H54 (cell line): Measurements from ENCODE around the gene TAAR5.
"Not testable (repeated sequence)": the region's sequence is repeated elsewhere in the genome, so short reads cannot be mapped to it uniquely, and the experiment has no call there.

ENCODE experiments used
- DNase-seq: peaks from one replicate; pipeline ENCODE4 v3.0.0; 2011; ENCODE audit warnings: low spot score, mixed read lengths; ENCODE audit not compliant: insufficient read length
- FAIRE-seq: peaks from 3 replicates; lab custom pipeline; 2011; peaks lifted over from hg19 to GRCh38; lab: Jason Lieb, UNC
- POLR2A ChIP-seq: IDR thresholded peaks from 2 replicates; pipeline ENCODE4 v1.6.1; 2011; ENCODE audit warnings: low read depth, mild to moderate bottlenecking, low read length

TAAR5 gene

DNA sequence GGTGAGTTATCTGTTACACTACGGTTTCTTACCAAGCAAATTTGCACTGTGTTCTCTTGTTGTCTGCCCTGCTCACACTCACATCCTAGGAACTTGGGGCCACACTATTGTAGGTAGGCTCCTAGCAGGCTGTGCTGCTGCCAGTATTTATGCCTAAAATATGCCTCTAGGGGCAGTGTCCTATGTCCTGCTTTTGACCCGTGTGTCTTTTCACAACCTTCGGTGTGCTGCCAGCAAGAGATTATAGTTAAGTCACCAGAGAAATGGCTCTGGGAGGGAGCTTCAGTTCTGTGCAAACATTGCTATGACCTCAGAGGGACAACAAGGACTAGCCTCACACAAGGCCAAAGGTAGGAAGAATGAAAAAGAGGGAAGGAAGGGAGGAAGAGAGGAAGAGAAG is 8.9 kb upstream of the TAAR5 start:
- no peak for TF ChIP-seq POLR2A
- FAIRE-seq = no peak
- no peak for DNase-seq

- no peak for TF ChIP-seq POLR2A
- no peak for DNase-seq
- FAIRE-seq = no peak
Measured at GRCh38 chr6:132596201-132596600, 6.7 kb upstream of the TAAR5 start.

DNA sequence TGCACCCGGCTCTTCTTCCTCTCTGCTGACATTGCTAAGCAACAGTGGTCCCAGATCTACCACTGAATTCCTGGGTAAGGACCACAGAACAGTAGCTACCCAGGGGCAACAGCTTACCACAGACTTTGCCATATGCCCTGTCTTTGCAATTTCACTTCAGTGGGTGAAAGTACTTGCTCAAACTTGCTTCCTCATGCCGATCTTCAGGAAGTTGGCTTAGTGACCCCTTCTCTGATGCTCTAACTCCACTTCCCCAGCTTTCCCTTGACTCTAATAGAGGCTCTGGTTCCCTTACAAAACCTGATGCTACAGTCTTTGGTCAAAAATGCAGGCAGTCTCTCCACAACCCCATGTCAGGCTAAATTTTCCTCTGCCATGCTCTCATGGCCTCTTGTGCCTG is 3.3 kb upstream of the TAAR5 start:
- DNase-seq (no peak), FAIRE-seq (no peak)
- TF ChIP-seq POLR2A = no peak

DNA sequence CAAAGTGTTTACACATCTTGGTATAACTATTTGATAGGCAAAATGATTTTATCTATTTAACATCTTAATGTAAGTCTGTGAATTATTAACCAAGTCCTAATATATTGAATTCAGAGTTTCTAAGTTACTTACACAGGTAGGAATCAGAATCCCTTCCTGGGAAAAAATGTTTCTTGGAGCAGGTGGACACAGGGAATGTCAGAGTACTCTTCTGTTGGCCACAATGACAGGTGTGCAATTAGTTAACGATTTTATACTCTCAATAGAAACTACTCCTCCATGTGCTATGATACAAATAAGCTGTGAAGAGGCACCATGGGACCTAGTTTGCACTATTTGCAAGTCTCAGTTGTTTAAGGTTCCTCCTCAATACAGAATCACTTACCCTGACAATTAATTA is 821 bp upstream of the TAAR5 start:
- FAIRE-seq (no peak), DNase-seq (no peak)
- no peak for TF ChIP-seq POLR2A

- DNase-seq = no peak
- no peak for FAIRE-seq
- TF ChIP-seq POLR2A = no peak
Measured at GRCh38 chr6:132587424-132587823, 2.1 kb downstream of the TAAR5 start.

GRCh38 chr6:132584698-132585097 is 4.8 kb downstream of the TAAR5 start:
- FAIRE-seq (no peak), DNase-seq (no peak)
- no peak for TF ChIP-seq POLR2A

DNA sequence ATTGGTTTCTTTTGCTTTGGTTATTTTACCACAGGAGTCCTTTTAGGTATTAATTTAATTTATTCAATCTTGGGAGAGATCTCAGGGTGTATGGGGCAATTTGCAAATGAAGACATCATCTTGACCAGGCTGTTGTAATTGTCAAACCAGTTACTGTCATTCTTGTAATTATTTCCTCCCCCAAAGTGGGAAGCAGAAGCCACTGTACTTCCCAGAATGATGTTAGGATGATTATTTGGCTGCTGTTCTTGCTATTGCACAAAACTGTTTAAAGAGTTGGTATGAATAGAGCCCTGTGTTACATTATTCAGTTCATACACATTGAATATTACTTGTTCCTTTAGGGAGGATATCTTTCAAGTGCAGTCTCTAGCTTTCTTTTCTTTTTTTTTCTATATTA is 17.8 kb downstream of the TAAR5 start:
- FAIRE-seq (no peak), DNase-seq (no peak)
- TF ChIP-seq POLR2A = no peak

- DNase-seq (no peak), FAIRE-seq (no peak)
- TF ChIP-seq POLR2A = no peak
Measured at GRCh38 chr6:132570221-132570777, 19.2 kb downstream of the TAAR5 start, which contains the start of gene TAAR6. TAAR6 (plus strand) TSS chr6:132570322; CDS start chr6:132570322, 0 bp downstream.

DNA sequence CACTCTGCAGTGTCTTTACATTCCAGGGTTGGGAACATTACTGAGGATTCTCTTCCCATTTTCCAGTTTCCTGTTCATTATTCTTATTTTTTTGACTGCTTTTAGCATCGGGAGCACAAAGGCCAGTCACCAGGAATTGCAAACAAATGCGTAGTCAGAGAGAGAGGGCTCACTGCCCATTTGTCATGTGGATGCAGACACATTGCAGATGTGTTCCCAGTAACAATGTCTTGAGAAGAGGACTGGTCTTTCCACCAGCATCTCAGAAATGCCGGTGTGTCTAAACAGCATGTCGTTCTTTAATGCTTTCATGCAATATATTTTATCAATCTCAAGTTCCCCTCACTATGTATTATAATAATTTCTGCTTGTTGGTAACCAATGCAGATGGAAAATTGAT is 20.4 kb downstream of the TAAR5 start:
- FAIRE-seq (no peak), DNase-seq (no peak)

DNA sequence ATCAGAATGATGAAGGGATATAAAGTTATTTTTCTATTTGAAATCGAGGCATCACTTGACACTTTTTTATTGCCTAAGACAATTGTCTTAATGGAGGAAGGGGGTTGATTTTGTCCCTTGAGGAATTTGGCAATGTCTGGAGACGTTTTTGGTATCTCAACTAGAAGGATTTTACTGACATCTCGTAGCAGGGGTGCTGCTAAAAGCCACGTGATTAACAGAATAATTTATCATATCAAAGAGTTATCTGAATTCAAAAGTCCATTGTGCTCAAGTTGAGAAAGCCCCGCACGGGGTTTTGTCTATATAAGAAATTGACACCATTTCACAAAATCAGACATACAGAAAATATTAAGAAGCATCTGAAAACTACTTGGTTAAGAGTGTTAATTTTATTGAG is 20.9 kb downstream of the TAAR5 start:
- TF ChIP-seq POLR2A = no peak
- FAIRE-seq (no peak), DNase-seq (no peak)

More for the DNA sequence above, 20.4 kb downstream of the TAAR5 start:
- no peak for TF ChIP-seq POLR2A

GRCh38 chr6:132567566-132567965 is 22.0 kb downstream of the TAAR5 start:
- DNase-seq (no peak), FAIRE-seq (no peak)
- no peak for TF ChIP-seq POLR2A

DNA sequence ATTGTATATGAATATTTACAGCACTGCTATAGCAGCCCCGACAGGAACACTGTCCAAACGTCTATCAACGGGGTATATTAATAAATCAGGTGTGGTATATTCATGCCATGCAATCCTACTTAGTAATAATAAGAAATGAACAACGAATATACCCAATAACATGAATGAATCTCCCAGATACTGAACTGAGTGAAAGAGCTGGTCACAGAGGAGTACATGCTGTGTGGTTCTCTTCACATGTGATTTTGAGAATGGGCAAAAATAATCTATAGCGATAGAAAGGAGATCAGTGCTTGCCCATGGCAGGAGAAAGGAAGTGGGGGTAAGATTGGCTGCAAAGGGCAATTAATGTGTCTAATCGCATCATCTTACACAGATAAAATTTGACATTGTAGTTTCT is 23.1 kb downstream of the TAAR5 start:
- no peak for TF ChIP-seq POLR2A
- no peak for FAIRE-seq
- no peak for DNase-seq

DNA sequence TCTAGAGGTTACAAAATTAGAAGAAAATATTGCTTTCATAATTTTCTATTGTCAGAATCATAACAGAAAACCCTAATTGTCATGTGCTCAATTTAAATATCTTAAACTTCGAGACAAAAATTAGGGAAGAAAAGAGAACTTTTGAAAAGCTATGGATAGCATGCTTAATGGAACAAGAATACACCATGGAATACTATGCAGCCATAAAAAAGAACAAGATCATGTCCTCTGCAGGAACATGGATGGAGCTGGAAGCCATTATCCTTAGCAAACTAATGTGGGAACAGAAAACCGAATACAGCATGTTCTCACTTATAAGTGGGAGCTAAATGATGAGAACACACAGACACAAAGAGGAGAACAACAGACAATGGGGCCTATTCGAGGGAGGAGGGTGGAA is 29.5 kb downstream of the TAAR5 start:
- not testable (repeated sequence) for FAIRE-seq, DNase-seq

- FAIRE-seq (no peak), DNase-seq (no peak)
- no peak for TF ChIP-seq POLR2A
Measured at GRCh38 chr6:132552372-132552771, 37.2 kb downstream of the TAAR5 start, which contains the start of gene TAAR8. TAAR8 (plus strand) TSS chr6:132552672; CDS start chr6:132552693, 21 bp downstream.

DNA sequence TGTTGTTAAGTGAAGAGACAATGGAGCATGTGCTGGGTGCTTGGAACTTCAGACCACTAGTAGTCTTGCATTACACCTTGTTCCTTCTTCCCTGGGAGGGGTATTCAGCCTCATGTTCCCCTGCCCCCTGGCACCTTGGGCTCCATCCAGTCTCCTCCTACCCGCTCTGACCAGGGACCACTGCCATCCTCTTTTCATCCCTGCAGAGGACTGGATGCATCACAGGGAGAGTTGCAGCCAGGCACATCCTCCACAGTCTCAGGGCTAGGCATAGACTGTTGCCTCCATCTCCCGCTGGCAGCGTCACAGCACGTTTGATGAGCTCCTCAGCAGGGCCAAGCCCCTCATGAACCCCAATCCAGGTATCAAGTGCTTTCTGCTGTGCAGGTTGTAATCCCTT is 38.3 kb downstream of the TAAR5 start:
- FAIRE-seq = no peak
- no peak for DNase-seq
- no peak for TF ChIP-seq POLR2A
